Transverse colon (tissue), 4 donors: ENCODE data around the gene MTHFD1. TPM values are rescaled to one million over a fixed set of nuclear protein-coding genes. Genes with fewer than 3 reads are reported as not detected.

Experiments
- DNase-seq: peaks from one replicate; pipeline ENCODE4 v3.0.0-alpha.2; 2019
- H3K27ac ChIP-seq, 4 donors: fragments of 200-600 bp; sonication (generic); 2 replicates each; pipeline ENCODE4 v1.5.1; 2016 to 2018; ENCODE audit warnings: inconsistent platforms in 4 of 4
- H3K27me3 ChIP-seq: fragments of 200-600 bp; sonication (generic); 2 replicates; pipeline ENCODE4 v1.5.1; 2017; ENCODE audit warnings: inconsistent platforms
- H3K36me3 ChIP-seq, 4 donors: fragments of 200-600 bp; sonication (generic); 2 replicates each; pipeline ENCODE4 v1.5.1; 2017 to 2019; ENCODE audit warnings: inconsistent platforms in 4 of 4
- H3K4me1 ChIP-seq, 4 donors: fragments of 200-600 bp; sonication (generic); 2 replicates each; pipeline ENCODE4 v1.5.1; 2017 to 2020; ENCODE audit warnings: inconsistent platforms in 4 of 4
- H3K4me3 ChIP-seq, 4 donors: fragments of 200-600 bp; sonication (generic); 1 replicate in 1 of 4; 2 replicates in 3 of 4; pipeline versions ENCODE4 v1.5.1 to v1.6.1; 2017 to 2019; ENCODE audit warnings: inconsistent platforms in 4 of 4
- H3K9me3 ChIP-seq, 2 donors: fragments of 200-600 bp; sonication (generic); 2 replicates each; pipeline ENCODE4 v1.5.1; 2017 to 2019; ENCODE audit warnings: inconsistent platforms in 2 of 2
- CTCF ChIP-seq, 5 experiments: fragments of 200-600 bp in 3 of 5; fragments of 450-650 bp in 2 of 5; sonication (generic) in 3 of 5; IDR thresholded peaks; 1 replicate in 2 of 5; 2 replicates in 3 of 5; pipeline ENCODE4 v1.5.1; 2016 to 2017; ENCODE audit warnings: antibody characterized with exemption in 5 of 5, inconsistent platforms in 3 of 5, mild to moderate bottlenecking in 2 of 5, moderate library complexity in 1 of 5
- EP300 ChIP-seq: sonication (generic); formaldehyde crosslinking; IDR thresholded peaks from one replicate; pipeline ENCODE4 v1.6.1; 2017; ENCODE audit warnings: antibody characterized with exemption, low read depth
- POLR2A ChIP-seq: fragments of 450-650 bp; IDR thresholded peaks from one replicate; pipeline ENCODE4 v1.6.1; 2016; ENCODE audit warnings: antibody characterized with exemption, mild to moderate bottlenecking, moderate library complexity
- POLR2AphosphoS5 ChIP-seq, 3 donors: sonication (generic); formaldehyde crosslinking; IDR thresholded peaks; one replicate each; pipeline ENCODE4 v1.6.1; 2016; ENCODE audit warnings: antibody characterized with exemption in 3 of 3
- WGBS, 2 donors: methylation state at CpG; one replicate each; pipeline ENCODE4 v1.1.5; 2018; ENCODE audit warnings: low coverage in 1 of 2; 5-methylcytosine and 5-hydroxymethylcytosine counted together
- in situ Hi-C, 4 donors: fragments of 200-750 bp; cut with MboI; loops; one replicate each; pipeline versions ENCODE4 v1.15.0 to v1.15.1; 2017; ENCODE audit warnings: low sequenced_read_pairs in 3 of 4, low pct_ligation_motif_present in 1 of 4, low pct_unique_long_range_greater_than_20kb in 1 of 4
- intact Hi-C: fragments of 100-400 bp; cut with DNase I; formaldehyde crosslinking; loops from one replicate; pipeline ENCODE4 v1.15.1; 2023; ENCODE audit warnings: low total_unique reads
- total RNA-seq, 4 donors: library from RNA; depleted of rRNA; stranded (reverse); fragments of >200 nt; gene quantifications; one replicate each; pipeline ENCODE4 v1.1.0, GENCODE V29; 2016

The MTHFD1 gene
- total RNA-seq, 4 donors from 2014 or later: 20.5 to 92.0 (median 37.7) TPM

GRCh38 chr14:64503434-64504309 is 115.5 kb downstream of the MTHFD1 start, which contains the start of gene ZBTB25:
Gene ZBTB25 (minus strand): TSS chr14:64503838. CDS start chr14:64490533, 13,305 bp downstream.
- DNase-seq: peak; percentile 91
- no peaks in the 10 kb centered on the region for H3K9me3 ChIP-seq
- intact Hi-C loops: no loop called here
- no peaks in the 10 kb centered on the region for H3K36me3 ChIP-seq
- WGBS, 2 donors: 2% methylated on average over 47 of the region's 87 CpGs; no CpG with 5 or more reads in 1 of the 2 donors
- in situ Hi-C loops: no loop called here
- TF ChIP-seq POLR2AphosphoS5 (IDR thresholded peaks at IDR 0.05) (peak; percentile 68 to 93 (median 91)), CTCF (IDR thresholded peaks at IDR 0.05) (peak in 1 of 5 experiments; percentile 9), POLR2A (peak; percentile 92), EP300 (no peak)
- peak within 1 kb of the TSS; percentile 98 to 100 (median 100) for H3K27ac ChIP-seq
- no peaks in the 10 kb centered on the region for H3K27me3 ChIP-seq
- H3K4me3 ChIP-seq: peak within 1 kb of the TSS; percentile 71 to 92 (median 74)
- H3K4me1 ChIP-seq: peaks cover 11 to 67% (median 53%) of the 10 kb centered on the region in 4 donors

GRCh38 chr14:64504310-64504896 is 116.2 kb downstream of the MTHFD1 start, which contains the start of gene ZBTB1:
Gene ZBTB1 (plus strand): TSS chr14:64504770. CDS start chr14:64521505, 16,735 bp downstream.
- Histone ChIP-seq H3K4me3 (peak within 1 kb of the TSS; percentile 71 to 92 (median 74)), H3K4me1 (peaks cover 11 to 70% (median 53%) of the 10 kb centered on the region in 4 donors), H3K27me3 (no peaks in the 10 kb centered on the region), H3K36me3 (no peaks in the 10 kb centered on the region), H3K27ac (peak within 1 kb of the TSS; percentile 98 to 100 (median 100)), H3K9me3 (no peaks in the 10 kb centered on the region)
- TF ChIP-seq EP300 (no peak), POLR2AphosphoS5 (IDR thresholded peaks at IDR 0.05) (peak; percentile 86 to 97 (median 93)), POLR2A (peak; percentile 91), CTCF (IDR thresholded peaks at IDR 0.05) (no peak)
- WGBS, 2 donors: 1% methylated on average over 48 of the region's 63 CpGs; no CpG with 5 or more reads in 1 of the 2 donors
- peak; percentile 85 for DNase-seq
- intact Hi-C loops: no loop called here
- in situ Hi-C loops: no loop called here

- Histone ChIP-seq H3K4me3 (peak overlapping the region; percentile 71 to 92 (median 74)), H3K27ac (peak overlapping the region; percentile 98 to 100 (median 100)), H3K27me3 (no peaks in the 10 kb centered on the region), H3K4me1 (peaks cover 11 to 69% (median 50%) of the 10 kb centered on the region in 4 donors), H3K9me3 (no peaks in the 10 kb centered on the region), H3K36me3 (no peaks in the 10 kb centered on the region)
- TF ChIP-seq POLR2A: no peak
- TF ChIP-seq POLR2AphosphoS5 (IDR thresholded peaks at IDR 0.05): peak; percentile 6 to 54 (median 14)
- intact Hi-C loops: no loop called here
- WGBS, 2 donors: 0% methylated on average over 16 to 67 of the region's 68 CpGs
- in situ Hi-C loops: no loop called here
- peak; percentile 92 for DNase-seq
Observed at GRCh38 chr14:64504897-64505794, 117.0 kb downstream of the MTHFD1 start.

GRCh38 chr14:64506721-64507120 is 118.6 kb downstream of the MTHFD1 start:
- no peaks in the 10 kb centered on the region for H3K27me3 ChIP-seq
- peaks cover 6 to 70% (median 45%) of the 10 kb centered on the region in 4 donors for H3K4me1 ChIP-seq
- 23 to 32% methylated on average over 3 of the region's 3 CpGs for WGBS, 2 donors
- intact Hi-C loops: no loop called here
- no peaks in the 10 kb centered on the region for H3K9me3 ChIP-seq
- no peak for TF ChIP-seq CTCF (IDR thresholded peaks at IDR 0.05)
- TF ChIP-seq EP300: no peak
- H3K4me3 ChIP-seq: peak overlapping the region in 1 of 4 donors; percentile 75
- H3K36me3 ChIP-seq: no peaks in the 10 kb centered on the region
- peak overlapping the region; percentile 98 to 100 (median 100) for H3K27ac ChIP-seq
- DNase-seq: no peak
- in situ Hi-C loops: no loop called here
